ENCODE data around the gene ADAMTS12.

The ADAMTS12 gene

GRCh38 chr5:33649549-33650482 lies 242.0 kb downstream of the ADAMTS12 start:
- DNase-seq (ENCODE audit: low spot score), result no peak

GRCh38 chr5:33641744-33642505 lies 249.9 kb downstream of the ADAMTS12 start:
- DNase-seq (ENCODE audit: low spot score), result no peak

- DNase-seq (ENCODE audit: low spot score), result no peak
Observed at GRCh38 chr5:33639474-33639873, 252.3 kb downstream of the ADAMTS12 start.

GRCh38 chr5:33637011-33637410 lies 254.8 kb downstream of the ADAMTS12 start:
- DNase-seq (ENCODE audit: low spot score), result no peak

- no peak for DNase-seq (ENCODE audit: low spot score)
Observed at GRCh38 chr5:33635582-33635981, 256.2 kb downstream of the ADAMTS12 start.

GRCh38 chr5:33633699-33634098 lies 258.1 kb downstream of the ADAMTS12 start:
- DNase-seq (ENCODE audit: low spot score), result no peak

GRCh38 chr5:33631786-33632185 lies 260.0 kb downstream of the ADAMTS12 start:
- no peak for DNase-seq (ENCODE audit: low spot score)

- DNase-seq (ENCODE audit: low spot score), result no peak
Observed at GRCh38 chr5:33631139-33631538, 260.7 kb downstream of the ADAMTS12 start.

GRCh38 chr5:33629999-33630398 lies 261.8 kb downstream of the ADAMTS12 start:
- DNase-seq (ENCODE audit: low spot score), result no peak

- no peak for DNase-seq (ENCODE audit: low spot score)
Observed at GRCh38 chr5:33628796-33629195, 263.0 kb downstream of the ADAMTS12 start.

- DNase-seq (ENCODE audit: low spot score), result no peak
Observed at GRCh38 chr5:33621514-33621913, 270.3 kb downstream of the ADAMTS12 start.

GRCh38 chr5:33614039-33614438 lies 277.8 kb downstream of the ADAMTS12 start:
- no peak for DNase-seq (ENCODE audit: low spot score)

- peak; percentile 36 for DNase-seq (ENCODE audit: low spot score)
Observed at GRCh38 chr5:33612386-33612785, 279.4 kb downstream of the ADAMTS12 start.

GRCh38 chr5:33611877-33612276 lies 279.9 kb downstream of the ADAMTS12 start:
- peak; percentile 1 for DNase-seq (ENCODE audit: low spot score)

GRCh38 chr5:33608344-33609041 lies 283.3 kb downstream of the ADAMTS12 start:
- no peak for DNase-seq (ENCODE audit: low spot score)

GRCh38 chr5:33604503-33604902 lies 287.3 kb downstream of the ADAMTS12 start:
- no peak for DNase-seq (ENCODE audit: low spot score)

GRCh38 chr5:33601881-33602280 lies 289.9 kb downstream of the ADAMTS12 start:
- DNase-seq (ENCODE audit: low spot score), result no peak

- DNase-seq (ENCODE audit: low spot score), result no peak
Observed at GRCh38 chr5:33595303-33595702, 296.5 kb downstream of the ADAMTS12 start.

- DNase-seq (ENCODE audit: low spot score), result no peak
Observed at GRCh38 chr5:33594006-33594405, 297.8 kb downstream of the ADAMTS12 start.

GRCh38 chr5:33592245-33592644 lies 299.5 kb downstream of the ADAMTS12 start:
- no peak for DNase-seq (ENCODE audit: low spot score)

GRCh38 chr5:33588654-33589372 lies 303.0 kb downstream of the ADAMTS12 start:
- DNase-seq (ENCODE audit: low spot score), result peak; percentile 28

GRCh38 chr5:33583332-33583731 lies 308.5 kb downstream of the ADAMTS12 start:
- no peak for DNase-seq (ENCODE audit: low spot score)
